Smooth muscle cell of the pulmonary artery (primary cell): ENCODE measurements around the gene PSMD7. TPM values are rescaled to one million over a fixed set of nuclear protein-coding genes. Genes with fewer than 3 reads are reported as not detected.

Experiments
- total RNA-seq: library from RNA; depleted of rRNA; stranded (reverse); fragments of >200 nt; gene quantifications from 2 replicates; pipeline ENCODE4 v1.2.3, GENCODE V29; 2014

Gene PSMD7
- 82.6 and 94.4 TPM in 2 replicates for total RNA-seq

GRCh38 chr16:74296432-74297144 is at the start of gene PSMD7:
Gene PSMD7 (plus strand): TSS chr16:74296814. CDS start chr16:74296915, 101 bp downstream.

Other genes with a start within 250 kb of the PSMD7 start
- gene NPIPB15, start 79.5 kb downstream of the PSMD7 start, total RNA-seq = 0.72 TPM in 1 of 2 replicates, not detected in the other
- gene CLEC18B, start 124.7 kb downstream of the PSMD7 start, total RNA-seq = 0.59 and 1.6 TPM in 2 replicates